ENCODE data around the gene NACC2. TPM values are rescaled to one million over a fixed set of nuclear protein-coding genes. Genes with fewer than 3 reads are reported as not detected.
A peak's percentile ranks its signal among the peaks of the same experiment; 100 is the strongest.

The NACC2 gene
- total RNA-seq, 6 experiments from 2014 or later = 10.9 to 25.8 (median 13.8) TPM

- Histone ChIP-seq H3K36me3 (no peaks in the 10 kb centered on the region), H3K27me3 (no peaks in the 10 kb centered on the region), H3K9me3 (no peaks in the 10 kb centered on the region), H3K27ac (no peak overlapping the region), H3K4me1 (peaks cover 0 to 27% (median 8%) of the 10 kb centered on the region in 4 donors), H3K4me3 (no peak overlapping the region)
- peak; percentile 16 to 42 (median 37) for DNase-seq
- WGBS (ENCODE audit: insufficient coverage, low coverage, low lambda C conversion rate, missing lambda C conversion rate) = 95% methylated on average over 6 of the region's 18 CpGs
- intact Hi-C loops (cut with DNase I) = no loop called here
- ATAC-seq = no peak
- TF ChIP-seq CTCF (IDR thresholded peaks at IDR 0.05) (no peak), POLR2A (IDR thresholded peaks at IDR 0.05) (no peak)
Observed at GRCh38 chr9:136014147-136014923, 80.8 kb downstream of the NACC2 start.

- no peak overlapping the region for H3K4me3 ChIP-seq
- H3K36me3 ChIP-seq = no peaks in the 10 kb centered on the region
- TF ChIP-seq CTCF (IDR thresholded peaks at IDR 0.05) = no peak
- TF ChIP-seq POLR2A (IDR thresholded peaks at IDR 0.05) = no peak
- no peak for ATAC-seq
- peak in 2 of 3 donors; percentile 44 to 46 for DNase-seq
- no CpG with 5 or more reads among the region's 21 CpGs for WGBS (ENCODE audit: insufficient coverage, low coverage, low lambda C conversion rate, missing lambda C conversion rate)
- H3K4me1 ChIP-seq = peaks cover 0 to 35% (median 13%) of the 10 kb centered on the region in 4 donors
- intact Hi-C loops (cut with DNase I) = no loop called here
- H3K9me3 ChIP-seq = no peaks in the 10 kb centered on the region
- H3K27ac ChIP-seq = peak overlapping the region in 1 of 3 donors; percentile 68
- H3K27me3 ChIP-seq = no peaks in the 10 kb centered on the region
Observed at GRCh38 chr9:136013524-136014034, 81.5 kb downstream of the NACC2 start.

GRCh38 chr9:136013116-136013515, 82.0 kb downstream of the NACC2 start:
- H3K4me3 ChIP-seq = no peak overlapping the region
- ATAC-seq (no peak), DNase-seq (peak; percentile 23 to 48 (median 45))
- peak overlapping the region in 2 of 3 donors; percentile 68 to 77 for H3K27ac ChIP-seq
- no peak for TF ChIP-seq CTCF (IDR thresholded peaks at IDR 0.05)
- TF ChIP-seq POLR2A (IDR thresholded peaks at IDR 0.05) = no peak
- H3K36me3 ChIP-seq = no peaks in the 10 kb centered on the region
- H3K9me3 ChIP-seq = no peaks in the 10 kb centered on the region
- H3K27me3 ChIP-seq = no peaks in the 10 kb centered on the region
- intact Hi-C loops (cut with DNase I) = no loop called here
- H3K4me1 ChIP-seq = peaks cover 0 to 39% (median 15%) of the 10 kb centered on the region in 4 donors
- WGBS (ENCODE audit: insufficient coverage, low coverage, low lambda C conversion rate, missing lambda C conversion rate) = 90% methylated on average over 2 of the region's 22 CpGs

GRCh38 chr9:136012651-136013050, 82.4 kb downstream of the NACC2 start:
- intact Hi-C loops (cut with DNase I) = no loop called here
- Histone ChIP-seq H3K4me1 (peaks cover 0 to 44% (median 18%) of the 10 kb centered on the region in 4 donors), H3K9me3 (no peaks in the 10 kb centered on the region), H3K4me3 (peak overlapping the region in 2 of 3 donors; percentile 1 to 22), H3K27ac (peak overlapping the region; percentile 47 to 77 (median 68)), H3K27me3 (no peaks in the 10 kb centered on the region), H3K36me3 (no peaks in the 10 kb centered on the region)
- ATAC-seq = no peak
- TF ChIP-seq POLR2A (IDR thresholded peaks at IDR 0.05) (no peak), CTCF (IDR thresholded peaks at IDR 0.05) (no peak)
- DNase-seq = peak; percentile 34 to 59 (median 41)
- WGBS (ENCODE audit: insufficient coverage, low coverage, low lambda C conversion rate, missing lambda C conversion rate) = 72% methylated on average over 18 of the region's 18 CpGs

All from right lobe of liver (tissue), 6 donors.